ACHN (cell line): ENCODE results near the gene SPATA20.

Experiments
- DNase-seq: peaks from one replicate; pipeline ENCODE4 v3.0.0-alpha.2; 2015
- in situ Hi-C: cut with HindIII; loops from 2 replicates; pipeline ENCODE4 v1.10.0; 2017; ENCODE audit warnings: low sequenced_read_pairs, low pct_ligation_motif_present, low pct_unique_long_range_greater_than_20kb

SPATA20 gene

GRCh38 chr17:50518384-50519023 is 28.5 kb upstream of the SPATA20 start:
- DNase-seq, result no peak
- in situ Hi-C loops, result no loop called here

- in situ Hi-C loops, result no loop called here
- no peak for DNase-seq
These were observed 27.7 kb upstream of the SPATA20 start for GRCh38 chr17:50519141-50519834.

- DNase-seq, result no peak
- in situ Hi-C loops, result no loop called here
These were observed 26.5 kb upstream of the SPATA20 start for GRCh38 chr17:50520483-50520882.

- no peak for DNase-seq
- in situ Hi-C loops, result no loop called here
These were observed 25.5 kb upstream of the SPATA20 start for GRCh38 chr17:50521514-50521913.

DNA sequence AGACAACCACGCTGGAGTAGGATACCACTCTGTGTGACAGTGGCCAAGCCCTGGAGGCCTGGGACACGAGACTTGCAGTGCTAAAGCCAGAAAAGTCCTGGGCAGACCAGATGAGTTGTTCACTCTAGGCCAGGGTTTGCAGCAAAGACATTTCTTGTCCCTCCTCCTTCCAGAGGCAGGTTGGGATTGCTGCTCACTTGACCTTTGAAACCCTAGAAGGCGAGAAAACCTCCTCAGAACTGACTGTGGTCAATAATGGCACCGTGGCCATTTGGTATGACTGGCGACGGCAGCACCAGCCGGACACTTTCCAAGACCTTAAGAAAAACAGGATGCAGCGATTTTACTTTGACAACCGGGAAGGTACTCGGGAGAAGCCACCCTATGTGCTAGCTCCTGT is 24.2 kb upstream of the SPATA20 start:
- in situ Hi-C loops, result no loop called here
- DNase-seq, result no peak

DNA sequence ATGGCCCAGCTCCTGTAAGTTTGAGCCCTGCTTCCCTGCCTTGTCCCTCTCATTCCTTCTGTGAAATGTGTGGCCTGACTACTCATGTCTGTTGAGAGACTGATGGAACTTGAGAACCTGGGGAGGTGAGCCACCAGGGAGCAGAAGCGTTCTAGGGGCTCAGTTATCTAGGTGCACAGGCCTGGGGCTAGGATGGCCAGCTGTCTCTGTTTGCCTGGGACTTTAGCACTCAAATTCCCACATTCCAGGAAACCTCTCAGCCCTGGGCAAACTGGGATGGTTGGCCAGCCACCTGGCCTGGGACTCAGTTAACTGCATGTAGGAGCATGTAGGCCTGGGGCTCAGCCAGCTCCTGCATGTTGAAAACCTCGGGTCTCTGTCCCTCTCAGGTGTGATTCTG is 23.8 kb upstream of the SPATA20 start:
- in situ Hi-C loops, result no loop called here
- no peak for DNase-seq

DNA sequence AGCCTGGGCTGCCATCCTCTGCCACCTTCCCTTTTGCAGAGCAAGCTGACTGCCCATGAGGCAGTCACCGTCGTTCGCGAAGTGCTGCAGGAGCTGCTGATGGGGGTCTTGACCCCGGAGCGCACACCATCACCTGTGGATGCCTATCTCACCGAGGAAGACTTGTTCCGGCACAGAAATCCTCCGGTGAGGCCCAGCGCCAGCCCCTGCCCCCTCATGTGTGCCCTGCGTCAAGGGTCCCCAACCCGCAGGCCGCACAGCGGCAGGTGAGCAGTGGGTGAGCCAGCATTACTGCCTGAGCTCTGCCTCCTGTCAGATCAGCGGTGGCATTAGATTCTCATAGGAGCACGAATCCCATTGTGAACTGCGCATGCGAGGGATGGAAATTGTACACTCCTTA is 22.1 kb upstream of the SPATA20 start:
- DNase-seq, result no peak
- in situ Hi-C loops, result no loop called here

- in situ Hi-C loops, result no loop called here
- no peak for DNase-seq
These were observed 19.7 kb upstream of the SPATA20 start for GRCh38 chr17:50527155-50527762.

DNA sequence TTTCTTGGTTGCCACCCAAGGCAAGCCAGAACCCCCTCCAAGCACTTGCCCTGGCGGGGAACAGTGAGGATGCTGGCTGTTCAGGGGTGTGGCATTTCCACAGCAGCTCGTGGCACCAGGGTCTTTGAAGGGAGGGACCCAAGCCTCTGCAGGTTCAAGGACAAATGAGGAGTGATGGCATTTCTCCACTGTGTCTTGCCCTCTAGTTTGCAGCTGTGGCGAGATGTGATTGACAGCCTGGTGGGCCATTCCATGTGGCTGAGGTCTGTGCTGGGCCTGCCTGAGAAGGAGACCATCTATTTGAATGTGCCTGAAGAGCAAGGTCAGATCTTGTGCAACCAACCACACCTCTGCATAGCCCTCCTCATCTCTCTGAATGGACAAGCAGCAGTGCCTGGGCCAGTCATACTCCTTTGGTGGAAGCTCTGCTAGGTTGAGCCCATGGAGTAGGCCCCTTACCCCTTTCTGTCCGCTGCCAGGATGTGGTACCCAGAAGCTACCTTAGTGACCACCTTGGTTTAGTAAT is 19.0 kb upstream of the SPATA20 start:
- in situ Hi-C loops, result no loop called here
- DNase-seq, result no peak

DNA sequence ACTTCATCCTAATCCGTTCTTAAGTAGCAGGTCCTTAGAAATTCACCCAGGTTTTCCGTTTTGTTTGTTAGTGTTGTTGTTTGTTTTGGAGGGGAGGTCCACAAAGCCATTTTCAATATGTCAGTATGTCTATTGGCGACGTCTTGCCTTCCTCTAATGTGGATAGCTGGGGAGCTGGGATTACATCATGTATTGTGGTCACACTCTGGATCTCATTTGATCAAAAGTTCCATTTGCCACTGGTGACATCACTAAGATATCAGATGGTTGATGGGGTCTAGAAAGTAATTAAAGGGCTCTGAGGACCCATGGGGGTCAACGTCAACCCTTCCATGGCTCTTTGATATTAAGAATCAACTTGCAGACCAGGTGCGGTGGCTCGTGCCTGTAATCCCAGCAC is 17.1 kb upstream of the SPATA20 start:
- no peak for DNase-seq
- in situ Hi-C loops, result no loop called here

- no peak for DNase-seq
- in situ Hi-C loops, result no loop called here
These were observed 15.4 kb upstream of the SPATA20 start for GRCh38 chr17:50531428-50532025.

DNA sequence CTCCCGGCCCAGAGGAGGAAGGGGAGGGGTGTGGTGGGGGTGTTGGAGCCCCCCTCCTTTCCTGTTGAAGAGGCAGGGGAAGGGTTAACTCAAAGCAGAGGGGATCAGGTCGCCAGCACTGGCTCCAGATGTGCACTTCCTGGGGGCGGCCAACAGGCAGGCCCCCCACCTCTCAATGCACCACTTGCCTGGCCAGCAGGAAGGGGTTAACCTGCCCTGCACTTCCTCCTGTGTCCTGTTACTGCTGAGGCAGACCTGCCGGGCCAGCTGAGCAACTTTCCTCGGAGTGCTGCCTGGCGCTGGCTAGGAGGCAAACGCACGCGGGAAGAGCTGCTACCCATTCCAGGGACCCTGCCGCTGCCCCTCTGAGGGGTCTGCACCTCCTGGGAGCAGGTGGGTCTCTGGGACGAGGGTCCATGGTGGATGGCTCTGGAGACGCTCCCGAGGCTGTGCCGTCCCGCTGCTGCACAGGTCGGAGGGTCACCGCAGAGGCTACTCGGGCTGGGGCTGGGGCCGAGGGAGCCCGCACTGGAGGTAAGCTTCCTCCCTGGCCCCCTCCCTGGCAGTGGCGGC is 14.4 kb upstream of the SPATA20 start, which contains the start of gene EPN3:
Gene EPN3 (plus strand): TSS at position 284 of the 573 bp plus-strand sequence. CDS start 3,822 bp downstream, outside the sequence.
- DNase-seq, result peak; percentile 57
- in situ Hi-C loops, result no loop called here

DNA sequence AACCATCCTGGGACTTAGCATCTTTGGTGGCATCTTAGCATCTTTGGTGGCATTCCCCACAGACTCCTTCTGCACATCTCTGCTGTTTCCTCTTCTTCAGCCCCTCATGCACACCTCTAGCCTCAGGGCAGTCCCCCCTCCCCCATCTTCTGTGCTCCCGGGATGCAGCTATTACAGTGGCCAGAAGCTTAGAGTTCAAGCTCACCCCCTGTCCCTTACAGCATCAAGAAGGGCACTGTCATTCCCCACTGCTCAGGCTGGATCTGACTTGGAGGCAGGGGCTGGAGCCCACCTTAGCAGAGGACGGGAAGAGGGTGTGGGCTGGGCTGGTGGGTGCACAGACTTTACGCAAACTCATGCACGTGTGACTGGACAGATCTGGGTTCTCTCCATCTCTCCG is 13.8 kb upstream of the SPATA20 start:
- in situ Hi-C loops, result no loop called here
- no peak for DNase-seq

DNA sequence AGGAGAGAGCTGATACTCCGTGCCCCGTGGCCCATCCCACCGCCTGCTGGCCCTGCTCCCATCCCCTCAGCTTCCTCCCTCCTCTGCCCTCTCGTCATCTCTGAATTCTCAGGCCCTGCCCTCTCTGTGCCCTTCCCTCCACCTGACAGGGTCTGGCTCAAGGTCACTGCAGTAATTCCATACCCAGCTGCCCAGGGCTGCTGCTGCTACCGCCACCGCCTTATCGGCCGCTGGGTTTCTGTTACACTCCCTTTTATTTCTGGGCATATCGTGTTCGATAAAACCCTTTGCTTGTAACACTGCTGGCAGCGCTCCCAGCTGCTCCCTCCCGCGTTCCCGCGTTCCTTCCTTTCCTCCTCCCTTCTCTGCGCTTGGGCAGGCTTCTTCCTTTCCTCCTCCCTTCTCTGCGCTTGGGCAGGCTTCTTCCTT is 13.2 kb upstream of the SPATA20 start:
- in situ Hi-C loops, result no loop called here
- peak; percentile 54 for DNase-seq

- in situ Hi-C loops, result no loop called here
- peak; percentile 74 for DNase-seq
These were observed 12.6 kb upstream of the SPATA20 start for GRCh38 chr17:50534222-50534978.

GRCh38 chr17:50534979-50535326 is 12.0 kb upstream of the SPATA20 start:
- no peak for DNase-seq
- in situ Hi-C loops, result no loop called here

DNA sequence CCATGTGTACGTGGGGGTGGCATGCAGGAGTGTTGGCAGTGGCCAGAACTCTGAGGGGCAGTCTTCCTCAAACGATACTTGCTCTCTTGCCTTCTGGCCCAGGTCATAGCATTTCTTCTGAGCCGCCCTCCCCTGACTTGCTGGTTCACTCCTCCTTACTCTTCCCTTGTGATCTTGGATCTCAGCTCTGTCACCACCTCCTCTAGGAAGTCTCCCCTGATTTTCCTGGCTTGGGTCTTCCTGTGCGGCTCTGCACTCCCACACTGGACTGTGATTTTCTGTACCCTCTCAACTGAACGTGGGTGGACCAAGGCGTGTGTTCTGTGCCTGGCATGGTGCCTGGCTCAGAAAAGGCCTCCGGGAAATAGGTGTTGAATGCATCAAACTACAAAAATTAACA is 11.6 kb upstream of the SPATA20 start:
- no peak for DNase-seq
- in situ Hi-C loops, result no loop called here
